HG02973 (cell line): ENCODE data around the gene RCOR1.
A peak's percentile ranks its signal among the peaks of the same experiment; 100 is the strongest.
"Not testable (repeated sequence)": the region's sequence is repeated elsewhere in the genome, so short reads cannot be mapped to it uniquely, and the experiment has no call there.

Source experiments
- ATAC-seq: cut with Tn5 transposase; IDR thresholded peaks from one replicate; pipeline ENCODE4 v1.9.1; 2021; ENCODE audit warnings: moderate library complexity; ENCODE audit not compliant: unreplicated experiment

Gene RCOR1

GRCh38 chr14:102591372-102591943, 991 bp upstream of the RCOR1 start:
- peak; percentile 2 for ATAC-seq

GRCh38 chr14:102592763-102593060, 263 bp downstream of the RCOR1 start:
- peak; percentile 9 for ATAC-seq

- ATAC-seq = peak; percentile 9
Observed at GRCh38 chr14:102593061-102593824, 794 bp downstream of the RCOR1 start.

GRCh38 chr14:102593825-102594137, 1.3 kb downstream of the RCOR1 start:
- ATAC-seq = no peak

- no peak for ATAC-seq
Observed at GRCh38 chr14:102594514-102595175, 2.2 kb downstream of the RCOR1 start.

- ATAC-seq = no peak
Observed at GRCh38 chr14:102601378-102601925, 9.0 kb downstream of the RCOR1 start.

GRCh38 chr14:102602421-102603292, 10.2 kb downstream of the RCOR1 start:
- no peak for ATAC-seq

- no peak for ATAC-seq
Observed at GRCh38 chr14:102603293-102603907, 11.0 kb downstream of the RCOR1 start.

- ATAC-seq = no peak
Observed at GRCh38 chr14:102604183-102604582, 11.7 kb downstream of the RCOR1 start.

- ATAC-seq = no peak
Observed at GRCh38 chr14:102605029-102605428, 12.6 kb downstream of the RCOR1 start.

- ATAC-seq = peak; percentile 45
Observed at GRCh38 chr14:102606296-102606695, 13.8 kb downstream of the RCOR1 start.

- ATAC-seq = no peak
Observed at GRCh38 chr14:102608064-102608446, 15.6 kb downstream of the RCOR1 start.

GRCh38 chr14:102610968-102611811, 18.7 kb downstream of the RCOR1 start:
- no peak for ATAC-seq

GRCh38 chr14:102616318-102616717, 23.9 kb downstream of the RCOR1 start:
- no peak for ATAC-seq

- ATAC-seq = no peak
Observed at GRCh38 chr14:102616799-102617198, 24.4 kb downstream of the RCOR1 start.

GRCh38 chr14:102619012-102619411, 26.6 kb downstream of the RCOR1 start:
- not testable (repeated sequence) for ATAC-seq

- no peak for ATAC-seq
Observed at GRCh38 chr14:102620413-102620812, 28.0 kb downstream of the RCOR1 start.

GRCh38 chr14:102622262-102622885, 29.9 kb downstream of the RCOR1 start:
- no peak for ATAC-seq

- ATAC-seq = no peak
Observed at GRCh38 chr14:102624666-102625065, 32.2 kb downstream of the RCOR1 start.
